HUES48 (cell line): ENCODE measurements around the gene NOL9.

ENCODE experiments used
- H3K27ac ChIP-seq: one replicate; pipeline ENCODE4 v1.7.0; 2013; ENCODE audit warnings: low read depth, low read length, inconsistent platforms
- H3K27me3 ChIP-seq: 2 replicates; pipeline ENCODE4 v1.6.1; 2013; ENCODE audit warnings: mild to moderate bottlenecking, low read length; ENCODE audit not compliant: control insufficient read depth, insufficient read depth
- H3K36me3 ChIP-seq: 2 replicates; pipeline ENCODE4 v1.6.1; 2013; ENCODE audit warnings: low read length; ENCODE audit not compliant: control insufficient read depth, insufficient read depth
- H3K4me1 ChIP-seq: 2 replicates; pipeline ENCODE4 v1.6.1; 2013; ENCODE audit warnings: mild to moderate bottlenecking, low read length; ENCODE audit not compliant: control insufficient read depth, insufficient read depth
- H3K4me3 ChIP-seq: 2 replicates; pipeline ENCODE4 v1.5.1; 2013; ENCODE audit warnings: mild to moderate bottlenecking, low read depth, low read length
- H3K9ac ChIP-seq: 2 replicates; pipeline ENCODE4 v1.6.1; 2013; ENCODE audit warnings: mild to moderate bottlenecking, low read depth, low read length, moderate library complexity
- H3K9me3 ChIP-seq: 2 replicates; pipeline ENCODE4 v1.6.1; 2013; ENCODE audit warnings: low read length; ENCODE audit not compliant: control insufficient read depth, insufficient read depth

The NOL9 gene

GRCh38 chr1:6513320-6513801 is 41.0 kb downstream of the NOL9 start:
- Histone ChIP-seq H3K4me3 (no peak overlapping the region), H3K9me3 (no peaks in the 10 kb centered on the region), H3K9ac (no peak overlapping the region), H3K27me3 (no peaks in the 10 kb centered on the region), H3K36me3 (no peaks in the 10 kb centered on the region), H3K27ac (no peak overlapping the region), H3K4me1 (no peaks in the 10 kb centered on the region)

DNA sequence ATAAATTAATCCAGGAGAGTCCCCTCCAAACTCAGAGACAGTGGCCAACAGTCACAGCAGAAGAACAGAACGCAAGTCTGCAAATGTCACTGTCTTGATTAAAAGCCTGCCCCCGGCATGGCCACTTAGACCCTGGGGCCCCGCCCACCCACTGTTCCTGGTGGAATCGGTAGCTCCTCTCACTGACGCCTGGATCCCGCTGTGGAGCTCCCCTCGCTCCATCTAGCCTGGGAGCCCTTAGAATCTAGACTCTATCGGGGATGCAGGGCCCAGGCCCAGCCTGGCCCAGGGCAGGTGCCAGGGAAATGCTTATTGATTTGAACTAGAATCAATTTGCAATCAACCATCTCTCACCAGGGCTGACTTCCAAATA is 41.4 kb downstream of the NOL9 start:
- Histone ChIP-seq H3K9me3 (no peaks in the 10 kb centered on the region), H3K27me3 (no peaks in the 10 kb centered on the region), H3K4me1 (no peaks in the 10 kb centered on the region), H3K36me3 (no peaks in the 10 kb centered on the region), H3K4me3 (no peak overlapping the region), H3K9ac (no peak overlapping the region), H3K27ac (no peak overlapping the region)

DNA sequence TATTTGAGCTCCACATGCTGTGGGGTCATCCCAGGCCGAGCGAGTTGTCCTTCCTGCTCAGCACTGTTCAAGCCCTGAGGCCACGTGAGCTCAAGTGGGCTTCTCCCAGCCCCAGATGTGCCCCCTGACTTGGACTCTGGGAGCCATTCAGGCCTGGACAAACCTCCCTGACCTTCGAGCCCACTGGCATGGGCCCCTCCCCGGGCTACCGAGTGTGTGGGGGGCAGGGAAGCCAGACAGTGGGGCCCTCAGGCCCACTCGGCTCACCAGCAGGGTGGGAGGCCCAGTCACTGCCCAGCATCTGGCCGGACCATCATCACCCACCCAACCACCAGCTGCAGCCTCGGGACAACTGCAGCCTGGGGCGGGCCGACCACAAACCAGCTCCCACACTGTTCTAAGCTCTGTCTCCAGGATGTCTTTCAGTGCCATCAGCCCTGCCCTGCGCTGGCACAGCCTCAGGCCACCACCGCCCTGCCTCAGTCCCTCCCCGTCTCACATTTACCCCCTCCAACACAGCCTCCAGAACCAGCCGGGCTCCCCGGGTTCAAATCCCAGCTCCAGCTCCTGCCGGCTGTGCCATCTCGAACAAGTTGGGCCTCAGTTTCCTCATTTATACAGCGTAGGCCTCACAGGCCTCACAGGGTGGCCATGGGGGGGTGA is 41.9 kb downstream of the NOL9 start:
- Histone ChIP-seq H3K4me3 (no peak overlapping the region), H3K9me3 (no peaks in the 10 kb centered on the region), H3K27me3 (no peaks in the 10 kb centered on the region), H3K9ac (no peak overlapping the region), H3K4me1 (no peaks in the 10 kb centered on the region), H3K27ac (no peak overlapping the region), H3K36me3 (no peaks in the 10 kb centered on the region)

- H3K9ac ChIP-seq, result no peak overlapping the region
- no peak overlapping the region for H3K4me3 ChIP-seq
- no peaks in the 10 kb centered on the region for H3K36me3 ChIP-seq
- no peak overlapping the region for H3K27ac ChIP-seq
- no peaks in the 10 kb centered on the region for H3K4me1 ChIP-seq
- no peaks in the 10 kb centered on the region for H3K27me3 ChIP-seq
- no peaks in the 10 kb centered on the region for H3K9me3 ChIP-seq
Observed at GRCh38 chr1:6511561-6512244, 42.6 kb downstream of the NOL9 start.

DNA sequence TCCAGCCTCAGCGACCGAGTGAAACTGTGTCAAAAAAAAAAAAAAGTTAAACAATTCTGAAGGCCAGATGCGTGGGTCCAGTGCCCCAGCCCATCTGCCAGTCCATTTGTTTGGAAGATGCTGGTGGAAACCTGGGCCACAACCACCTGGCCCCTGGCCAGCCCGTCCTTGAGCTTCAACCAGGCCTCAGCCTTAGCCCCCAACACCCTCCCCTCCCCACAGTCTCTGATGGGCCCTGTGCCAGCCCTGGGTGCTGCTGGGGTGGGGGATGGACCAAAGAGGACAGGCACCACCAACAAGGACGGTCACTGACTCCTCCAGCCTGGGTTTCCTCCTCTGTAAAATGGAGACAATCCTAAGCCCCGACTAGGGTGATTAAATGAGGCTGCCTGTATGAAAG is 43.3 kb downstream of the NOL9 start:
- Histone ChIP-seq H3K27me3 (no peaks in the 10 kb centered on the region), H3K4me1 (no peaks in the 10 kb centered on the region), H3K36me3 (no peaks in the 10 kb centered on the region), H3K9me3 (no peaks in the 10 kb centered on the region), H3K4me3 (no peak overlapping the region), H3K9ac (no peak overlapping the region), H3K27ac (no peak overlapping the region)

DNA sequence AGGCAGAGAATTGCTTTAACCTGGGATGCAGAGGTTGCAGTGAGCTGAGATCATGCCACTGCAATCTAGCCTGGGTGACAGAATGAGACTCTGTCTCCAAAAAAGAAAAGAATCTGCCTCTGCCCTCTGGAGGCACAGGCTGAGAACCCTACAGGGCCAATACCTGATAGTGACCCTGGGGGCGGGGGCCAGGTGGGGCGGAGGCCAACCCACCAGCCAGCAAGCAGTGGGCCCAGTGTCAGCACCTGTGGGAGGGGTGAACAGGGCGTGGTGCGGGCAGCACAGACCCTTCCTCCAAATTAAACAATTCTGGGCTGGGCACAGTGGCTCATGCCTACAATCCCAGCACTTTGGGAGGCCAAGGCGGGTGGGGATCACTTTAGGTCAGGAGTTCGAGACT is 43.8 kb downstream of the NOL9 start:
- no peak overlapping the region for H3K4me3 ChIP-seq
- no peaks in the 10 kb centered on the region for H3K9me3 ChIP-seq
- no peaks in the 10 kb centered on the region for H3K4me1 ChIP-seq
- H3K27ac ChIP-seq, result no peak overlapping the region
- H3K27me3 ChIP-seq, result no peaks in the 10 kb centered on the region
- H3K9ac ChIP-seq, result no peak overlapping the region
- H3K36me3 ChIP-seq, result no peaks in the 10 kb centered on the region

DNA sequence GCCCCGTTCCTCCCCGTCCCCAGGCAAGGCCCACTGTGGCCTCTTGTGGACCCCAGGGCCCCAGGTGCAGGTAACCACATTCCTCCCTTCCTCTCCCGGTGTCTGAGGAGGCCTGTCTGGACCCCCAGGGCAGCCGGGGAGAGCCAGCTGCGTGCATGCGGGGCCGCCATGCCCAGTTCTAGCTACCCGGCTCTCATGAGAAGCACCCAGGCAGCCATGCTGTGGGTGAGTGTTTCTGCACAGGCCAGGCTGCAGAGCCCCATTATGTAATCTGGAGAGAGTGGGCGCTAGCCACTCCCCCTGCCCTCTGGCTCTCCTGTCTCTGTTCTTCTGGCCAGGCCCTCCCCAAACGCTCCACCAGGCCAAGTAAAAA is 44.4 kb downstream of the NOL9 start:
- Histone ChIP-seq H3K9ac (no peak overlapping the region), H3K9me3 (no peaks in the 10 kb centered on the region)

DNA sequence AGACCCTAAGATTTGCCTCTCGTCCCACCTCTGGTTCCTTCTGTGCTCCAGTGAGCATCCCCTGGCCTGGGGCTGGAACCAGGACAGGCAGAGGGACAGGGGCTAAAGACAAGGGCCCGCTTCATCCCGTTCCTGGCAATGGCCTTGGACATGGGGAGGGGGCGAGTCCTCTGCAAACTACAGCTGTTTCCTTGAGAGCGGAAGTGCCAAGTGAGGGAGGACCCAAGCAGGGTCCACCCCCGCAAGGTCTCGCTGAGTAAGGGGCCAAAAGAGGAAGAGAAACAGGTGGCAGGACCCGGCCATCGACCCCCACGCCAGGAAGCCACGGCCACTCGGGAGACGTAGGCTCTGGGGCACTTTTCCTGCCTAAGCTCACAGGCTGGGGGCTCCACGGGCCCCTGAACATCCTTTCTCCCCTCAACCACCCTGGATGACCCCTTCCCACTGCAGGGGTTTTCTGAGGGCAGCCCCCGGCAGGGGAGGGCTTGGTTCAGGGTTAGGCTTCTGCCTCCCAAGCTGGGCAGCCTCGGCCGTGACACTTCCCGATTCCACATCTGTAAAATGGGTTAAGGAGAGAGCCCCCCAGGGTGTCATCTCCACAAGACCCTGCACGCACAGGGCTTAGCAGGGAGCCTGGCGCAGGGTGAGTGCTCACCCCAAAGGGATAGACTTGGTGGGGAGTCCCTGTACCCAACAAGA is 44.9 kb downstream of the NOL9 start:
- H3K27me3 ChIP-seq, result no peaks in the 10 kb centered on the region
- no peak overlapping the region for H3K4me3 ChIP-seq
- no peaks in the 10 kb centered on the region for H3K9me3 ChIP-seq
- no peaks in the 10 kb centered on the region for H3K4me1 ChIP-seq
- no peak overlapping the region for H3K27ac ChIP-seq
- H3K36me3 ChIP-seq, result no peaks in the 10 kb centered on the region
- H3K9ac ChIP-seq, result no peak overlapping the region

More for the DNA sequence above, 44.4 kb downstream of the NOL9 start:
- no peak overlapping the region for H3K4me3 ChIP-seq
- H3K4me1 ChIP-seq, result no peaks in the 10 kb centered on the region
- no peaks in the 10 kb centered on the region for H3K36me3 ChIP-seq
- H3K27ac ChIP-seq, result no peak overlapping the region
- H3K27me3 ChIP-seq, result no peaks in the 10 kb centered on the region

GRCh38 chr1:6508816-6509189 is 45.5 kb downstream of the NOL9 start:
- Histone ChIP-seq H3K4me1 (no peaks in the 10 kb centered on the region), H3K27me3 (no peaks in the 10 kb centered on the region), H3K36me3 (no peaks in the 10 kb centered on the region), H3K9me3 (no peaks in the 10 kb centered on the region), H3K4me3 (no peak overlapping the region), H3K27ac (no peak overlapping the region), H3K9ac (no peak overlapping the region)

DNA sequence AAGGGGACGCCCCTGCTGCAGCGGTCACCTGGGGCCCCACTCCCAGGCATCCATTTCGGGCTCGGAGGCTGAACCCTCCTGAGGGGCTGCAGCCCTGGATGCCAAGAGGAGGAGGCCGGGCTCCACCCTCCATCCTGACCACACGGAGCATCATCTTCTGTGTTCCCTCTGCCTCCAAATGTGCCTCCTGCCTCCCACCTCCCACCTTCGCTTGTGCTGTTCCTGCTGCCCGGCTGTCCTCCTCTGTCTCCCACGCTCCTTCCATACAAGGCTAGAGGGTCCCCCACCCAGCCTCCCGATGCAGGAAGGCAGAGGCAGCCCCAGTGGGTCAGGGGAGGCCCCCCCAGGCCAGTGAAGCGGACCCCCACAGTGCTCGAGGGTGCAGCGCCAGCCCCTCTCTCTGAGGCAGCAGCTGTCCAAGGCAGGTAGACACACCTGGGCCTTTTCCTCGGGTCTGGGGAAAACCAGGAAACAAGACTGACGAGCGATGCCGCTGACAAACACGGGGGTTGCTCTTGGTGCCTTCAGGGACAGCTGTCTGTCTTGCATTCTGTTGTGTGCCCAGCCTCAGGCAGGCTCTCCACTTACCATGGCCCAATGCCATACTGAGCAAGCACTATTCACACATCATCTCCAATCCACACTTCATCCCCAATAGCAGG is 46.0 kb downstream of the NOL9 start:
- H3K27me3 ChIP-seq, result no peaks in the 10 kb centered on the region
- no peaks in the 10 kb centered on the region for H3K4me1 ChIP-seq
- H3K9ac ChIP-seq, result no peak overlapping the region

GRCh38 chr1:6507461-6507911 is 46.8 kb downstream of the NOL9 start:
- H3K4me1 ChIP-seq, result no peaks in the 10 kb centered on the region
- H3K27ac ChIP-seq, result no peak overlapping the region
- H3K4me3 ChIP-seq, result no peak overlapping the region
- H3K36me3 ChIP-seq, result no peaks in the 10 kb centered on the region
- H3K27me3 ChIP-seq, result no peaks in the 10 kb centered on the region
- no peak overlapping the region for H3K9ac ChIP-seq
- H3K9me3 ChIP-seq, result no peaks in the 10 kb centered on the region

More for the DNA sequence above, 46.0 kb downstream of the NOL9 start:
- H3K9me3 ChIP-seq, result no peaks in the 10 kb centered on the region
- H3K4me3 ChIP-seq, result no peak overlapping the region
- no peaks in the 10 kb centered on the region for H3K36me3 ChIP-seq
- no peak overlapping the region for H3K27ac ChIP-seq
